Pancreas (tissue), 10 donors: Measurements from ENCODE around the gene PHYH. TPM values are rescaled to one million over a fixed set of nuclear protein-coding genes. Genes with fewer than 3 reads are reported as not detected.
"Not testable (repeated sequence)": the region's sequence is repeated elsewhere in the genome, so short reads cannot be mapped to it uniquely, and the experiment has no call there.

Experiments
- ATAC-seq, 4 donors: fragments of 200-7000 bp; cut with Tn5 transposase; one replicate each; pipeline versions ENCODE4 v1.8.0 to v1.9.1; 2020; ENCODE audit warnings: mild to moderate bottlenecking in 4 of 4, moderate library complexity in 4 of 4
- DNase-seq, 6 donors: peaks; one replicate each; pipeline ENCODE4 v3.0.0-alpha.2; 2020
- FAIRE-seq: peaks from 2 replicates; lab custom pipeline; 2012; peaks lifted over from hg19 to GRCh38; lab: Jason Lieb, UNC
- H3K27ac ChIP-seq, 4 donors: fragments of 200-600 bp; sonication (generic); 1 replicate in 3 of 4; 2 replicates in 1 of 4; pipeline versions ENCODE4 v1.5.0 to v1.8.0; 2020
- H3K27me3 ChIP-seq, 4 donors: fragments of 200-600 bp; one replicate each; pipeline ENCODE4 v1.8.0; 2021
- H3K36me3 ChIP-seq, 3 donors: fragments of 200-600 bp; sonication (generic) in 1 of 3; one replicate each; pipeline versions ENCODE4 v1.5.0 to v1.8.0; 2020 to 2021
- H3K4me1 ChIP-seq, 3 donors: fragments of 200-600 bp; one replicate each; pipeline ENCODE4 v1.8.0; 2021
- H3K4me3 ChIP-seq, 4 donors: fragments of 200-600 bp; sonication (generic) in 2 of 4; one replicate each; pipeline versions ENCODE4 v1.5.0 to v1.8.0; 2020 to 2021
- H3K9me3 ChIP-seq, 4 donors: fragments of 200-600 bp; one replicate each; pipeline ENCODE4 v1.8.0; 2021
- CTCF ChIP-seq, 4 donors: fragments of 200-600 bp; sonication (generic) in 3 of 4; IDR thresholded peaks; one replicate each; pipeline versions ENCODE4 v1.5.0 to v1.8.0; 2021; ENCODE audit warnings: antibody characterized with exemption in 4 of 4
- WGBS, 2 donors: extraction: QIAGEN DNeasy Blood & Tissue Kit; methylation state at CpG; one replicate each; pipeline ENCODE4 v1.1.7; 2013; 5-methylcytosine and 5-hydroxymethylcytosine counted together
- intact Hi-C, 3 donors: fragments of 100-400 bp; cut with DNase I; formaldehyde crosslinking; loops; one replicate each; pipeline versions ENCODE4 v1.11.1 to v1.14.2; 2022
- polyA plus RNA-seq, 2 donors: library from polyadenylated mRNA; stranded (reverse); fragments of 200-250 nt; gene quantifications; one replicate each; pipeline ENCODE4 v1.2.3, GENCODE V29; 2013
- total RNA-seq, 6 donors: library from RNA; stranded (reverse); fragmentation: NEBNext Ultra II Directional in 4 of 6; extraction: Animal tissue kit (Norgen Biotek cat#: 25700) in 4 of 6; gene quantifications; one replicate each; pipeline versions ENCODE4 v1.2.1 to v1.2.4, GENCODE V29; 2021 to 2023
- donor health status: healthy with polysubstance abuse.
- donor health status: DM: no; HTN: no; CAD: no; lungs with moderate emphysema.
- donor health status: DM: no; HTN: no; CAD: no.
- donor health status: control.
- donor health status: control.
- donor health status: Bipolar disorder and iron deficiency.
- donor health status: DM: yes; HTN: yes; CAD: no.
- donor health status: DM: no; HTN: no; CAD: no.
- donor health status: DM: no; HTN: no; CAD: no.
- donor health status: DM: yes; HTN: yes; CAD: no.

The PHYH gene
- total and polyA plus RNA-seq, 8 donors = 13.4 to 32.0 (median 19.3) TPM

- DNase-seq (no peak), ATAC-seq (no peak), FAIRE-seq (no peak)
- intact Hi-C loops = no loop called here
- H3K9me3 ChIP-seq = no peaks in the 10 kb centered on the region
- H3K4me3 ChIP-seq = no peak overlapping the region
- no peak overlapping the region for H3K27ac ChIP-seq
- no peaks in the 10 kb centered on the region for H3K4me1 ChIP-seq
- H3K36me3 ChIP-seq = no peaks in the 10 kb centered on the region
- H3K27me3 ChIP-seq = no peaks in the 10 kb centered on the region
- WGBS, 2 donors = 67 to 74% methylated on average over 16 of the region's 16 CpGs
- no peak for TF ChIP-seq CTCF (IDR thresholded peaks at IDR 0.05)
Measured at GRCh38 chr10:13238271-13239077, 61.4 kb downstream of the PHYH start.

GRCh38 chr10:13236638-13237037, 63.2 kb downstream of the PHYH start:
- WGBS, 2 donors = 76 to 80% methylated on average over 8 of the region's 8 CpGs
- no peak for FAIRE-seq
- no peak for DNase-seq
- Histone ChIP-seq H3K9me3 (no peaks in the 10 kb centered on the region), H3K36me3 (no peaks in the 10 kb centered on the region), H3K27me3 (no peaks in the 10 kb centered on the region), H3K4me3 (no peak overlapping the region), H3K27ac (no peak overlapping the region), H3K4me1 (no peaks in the 10 kb centered on the region)
- no peak for TF ChIP-seq CTCF (IDR thresholded peaks at IDR 0.05)
- ATAC-seq = no peak
- intact Hi-C loops = no loop called here

- FAIRE-seq, H3K4me1 ChIP-seq, H3K9me3 ChIP-seq, ATAC-seq, H3K4me3 ChIP-seq, DNase-seq, H3K36me3 ChIP-seq, H3K27me3 ChIP-seq, intact Hi-C loops, H3K27ac ChIP-seq: not testable (repeated sequence)
- WGBS, 2 donors = 73 to 84% methylated on average over 13 of the region's 13 CpGs
Measured at GRCh38 chr10:13234736-13235135, 65.1 kb downstream of the PHYH start.

GRCh38 chr10:13234172-13234571, 65.7 kb downstream of the PHYH start, which contains the start of gene UCMA:
TSS of gene UCMA (minus strand) at chr10:13234374. CDS start at chr10:13234258, 116 bp downstream.
- ATAC-seq = no peak
- no peak for DNase-seq
- H3K27me3 ChIP-seq = no peaks in the 10 kb centered on the region
- no peak for TF ChIP-seq CTCF (IDR thresholded peaks at IDR 0.05)
- FAIRE-seq = no peak
- H3K27ac ChIP-seq = no peak within 1 kb of the TSS
- no peaks in the 10 kb centered on the region for H3K36me3 ChIP-seq
- intact Hi-C loops = no loop called here
- H3K4me1 ChIP-seq = no peaks in the 10 kb centered on the region
- no peaks in the 10 kb centered on the region for H3K9me3 ChIP-seq
- H3K4me3 ChIP-seq = no peak within 1 kb of the TSS
- 72% methylated on average over 10 of the region's 10 CpGs for WGBS, 2 donors

- H3K4me3 ChIP-seq = no peak overlapping the region
- intact Hi-C loops = no loop called here
- 65% methylated on average over 13 to 14 of the region's 14 CpGs for WGBS, 2 donors
- no peaks in the 10 kb centered on the region for H3K36me3 ChIP-seq
- FAIRE-seq (no peak), DNase-seq (no peak), ATAC-seq (no peak)
- no peaks in the 10 kb centered on the region for H3K4me1 ChIP-seq
- no peak overlapping the region for H3K27ac ChIP-seq
- no peak for TF ChIP-seq CTCF (IDR thresholded peaks at IDR 0.05)
- no peaks in the 10 kb centered on the region for H3K27me3 ChIP-seq
- no peaks in the 10 kb centered on the region for H3K9me3 ChIP-seq
Measured at GRCh38 chr10:13233358-13233757, 66.5 kb downstream of the PHYH start.
